Heart left ventricle (tissue), 13 donors: ENCODE data around the gene NAXE.

ENCODE experiments used
- POLR2A ChIP-seq, 2 donors: fragments of 450-650 bp; IDR thresholded peaks; one replicate each; pipeline ENCODE4 v1.6.1; 2017; ENCODE audit warnings: antibody characterized with exemption in 2 of 2, mild to moderate bottlenecking in 2 of 2, moderate library complexity in 2 of 2
- TF ChIP-seq, protein P1 (sequence below), 12 donors: fragments of 200-600 bp; sonication (generic) in 4 of 12; IDR thresholded peaks; one replicate each; pipeline versions ENCODE4 v1.5.0 to v1.8.0; 2018 to 2022; ENCODE audit warnings: antibody characterized with exemption in 12 of 12, mild to moderate bottlenecking in 5 of 12
- donor health status: ischemic (EF 13 %, LVEDD 7.1; RV severe dilation, severe dysfunction).
- donor health status: DM: no; HTN: yes; CAD: no.
- donor health status: DM: no; HTN: no; CAD: no.
- donor health status: ischemic (EF 25% LVEDD 6.9; RV normal size, moderate dysfunction).
- donor health status: ischemic (EF 25% LVEDD 5.7; RV mildly dilated, moderate dysfunction).
- donor health status: ischemic (EF 35%, LVEDD 5.7; RV mildly dilated, moderate dysfunction).
- donor health status: nonischemic (EF 11% LVEDD 7.7; RV severe dilation, severe dysfunction).
- donor health status: DM: yes; HTN: yes; CAD: no.
- donor health status: PGD.
- donor health status: ischemic (EF 29% LVEDD 5.4; RV normal size, mild dysfunction).
- donor health status: nonischemic (EF 23%, LVEDD 6.1; RV moderate dilation, normal function).

- TF ChIP-seq, protein P1, sequence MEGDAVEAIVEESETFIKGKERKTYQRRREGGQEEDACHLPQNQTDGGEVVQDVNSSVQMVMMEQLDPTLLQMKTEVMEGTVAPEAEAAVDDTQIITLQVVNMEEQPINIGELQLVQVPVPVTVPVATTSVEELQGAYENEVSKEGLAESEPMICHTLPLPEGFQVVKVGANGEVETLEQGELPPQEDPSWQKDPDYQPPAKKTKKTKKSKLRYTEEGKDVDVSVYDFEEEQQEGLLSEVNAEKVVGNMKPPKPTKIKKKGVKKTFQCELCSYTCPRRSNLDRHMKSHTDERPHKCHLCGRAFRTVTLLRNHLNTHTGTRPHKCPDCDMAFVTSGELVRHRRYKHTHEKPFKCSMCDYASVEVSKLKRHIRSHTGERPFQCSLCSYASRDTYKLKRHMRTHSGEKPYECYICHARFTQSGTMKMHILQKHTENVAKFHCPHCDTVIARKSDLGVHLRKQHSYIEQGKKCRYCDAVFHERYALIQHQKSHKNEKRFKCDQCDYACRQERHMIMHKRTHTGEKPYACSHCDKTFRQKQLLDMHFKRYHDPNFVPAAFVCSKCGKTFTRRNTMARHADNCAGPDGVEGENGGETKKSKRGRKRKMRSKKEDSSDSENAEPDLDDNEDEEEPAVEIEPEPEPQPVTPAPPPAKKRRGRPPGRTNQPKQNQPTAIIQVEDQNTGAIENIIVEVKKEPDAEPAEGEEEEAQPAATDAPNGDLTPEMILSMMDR (IDR thresholded peaks at IDR 0.05): no peak
- no peak for TF ChIP-seq POLR2A (IDR thresholded peaks at IDR 0.05)
Observed at GRCh38 chr1:156566436-156566835, 25.1 kb upstream of the NAXE start.
